ENCODE measurements around the gene SLC45A3.
A peak's percentile ranks its signal among the peaks of the same experiment; 100 is the strongest.
"Not testable (repeated sequence)": the region's sequence is repeated elsewhere in the genome, so short reads cannot be mapped to it uniquely, and the experiment has no call there.

Gene SLC45A3, protein sequence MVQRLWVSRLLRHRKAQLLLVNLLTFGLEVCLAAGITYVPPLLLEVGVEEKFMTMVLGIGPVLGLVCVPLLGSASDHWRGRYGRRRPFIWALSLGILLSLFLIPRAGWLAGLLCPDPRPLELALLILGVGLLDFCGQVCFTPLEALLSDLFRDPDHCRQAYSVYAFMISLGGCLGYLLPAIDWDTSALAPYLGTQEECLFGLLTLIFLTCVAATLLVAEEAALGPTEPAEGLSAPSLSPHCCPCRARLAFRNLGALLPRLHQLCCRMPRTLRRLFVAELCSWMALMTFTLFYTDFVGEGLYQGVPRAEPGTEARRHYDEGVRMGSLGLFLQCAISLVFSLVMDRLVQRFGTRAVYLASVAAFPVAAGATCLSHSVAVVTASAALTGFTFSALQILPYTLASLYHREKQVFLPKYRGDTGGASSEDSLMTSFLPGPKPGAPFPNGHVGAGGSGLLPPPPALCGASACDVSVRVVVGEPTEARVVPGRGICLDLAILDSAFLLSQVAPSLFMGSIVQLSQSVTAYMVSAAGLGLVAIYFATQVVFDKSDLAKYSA

DNA sequence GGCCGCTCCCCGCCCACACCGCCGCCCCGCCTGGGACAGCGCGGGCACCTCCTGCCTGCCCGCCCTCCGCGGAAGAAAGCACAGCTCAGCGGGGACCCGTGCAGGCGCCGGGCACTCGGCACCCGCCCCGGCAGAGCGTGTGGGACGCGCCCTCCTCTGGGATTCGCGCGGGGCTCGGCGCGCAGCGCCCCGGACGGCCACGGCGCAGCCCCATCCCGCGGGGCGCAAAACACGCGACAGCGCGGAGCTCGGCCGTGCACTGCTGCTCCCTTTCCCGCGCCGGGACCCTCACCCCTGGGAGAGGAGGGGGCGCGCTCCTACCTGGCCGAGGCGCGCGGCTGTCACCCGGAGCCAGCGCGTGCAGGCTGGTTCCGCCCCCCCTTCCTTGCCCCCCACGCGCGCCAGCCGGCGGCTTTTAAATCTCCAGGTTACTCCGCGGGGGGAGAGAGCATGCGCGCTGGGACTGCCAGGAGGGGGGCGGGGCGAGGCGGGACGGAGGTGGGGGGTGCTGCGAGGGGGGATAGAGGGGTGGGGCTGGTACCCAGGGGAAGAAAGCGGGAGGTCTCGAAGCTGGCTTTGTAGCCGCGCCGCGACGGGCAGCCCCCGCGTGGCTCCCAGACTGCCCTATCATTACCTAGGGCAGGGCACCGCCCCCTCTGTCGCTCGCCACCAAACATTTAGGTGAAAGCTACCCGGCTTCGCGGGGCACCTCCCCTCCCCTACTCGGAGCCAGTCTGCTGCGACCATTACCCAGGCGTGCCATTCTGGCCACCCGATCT, at the start of gene SLC45A3:
TSS of gene SLC45A3 (minus strand) at position 437 of the 779 bp plus-strand sequence. CDS start 15,853 bp downstream, outside the sequence.
- peak; percentile 33 for DNase-seq

- DNase-seq = no peak
Measured at GRCh38 chr1:205726619-205727125, 46.4 kb upstream of the SLC45A3 start.

DNA sequence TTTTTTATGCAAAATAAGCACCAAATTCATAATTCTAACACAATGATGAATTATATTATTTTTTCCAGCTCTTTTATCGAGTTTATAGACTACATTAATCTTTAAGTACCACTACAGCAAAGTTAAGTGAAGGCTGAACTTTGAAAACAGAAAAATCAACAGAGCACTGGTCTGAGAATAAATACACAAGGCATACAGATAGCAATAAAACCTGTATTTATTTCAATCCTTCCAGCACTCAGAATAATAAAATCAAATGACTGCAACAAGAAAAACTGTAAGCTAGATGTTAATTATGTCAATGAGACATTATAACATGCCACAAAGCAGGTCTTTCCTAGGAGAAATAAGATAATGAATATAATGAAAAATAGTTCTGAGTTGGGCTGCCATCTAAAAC, 45.2 kb upstream of the SLC45A3 start:
- DNase-seq = no peak

DNA sequence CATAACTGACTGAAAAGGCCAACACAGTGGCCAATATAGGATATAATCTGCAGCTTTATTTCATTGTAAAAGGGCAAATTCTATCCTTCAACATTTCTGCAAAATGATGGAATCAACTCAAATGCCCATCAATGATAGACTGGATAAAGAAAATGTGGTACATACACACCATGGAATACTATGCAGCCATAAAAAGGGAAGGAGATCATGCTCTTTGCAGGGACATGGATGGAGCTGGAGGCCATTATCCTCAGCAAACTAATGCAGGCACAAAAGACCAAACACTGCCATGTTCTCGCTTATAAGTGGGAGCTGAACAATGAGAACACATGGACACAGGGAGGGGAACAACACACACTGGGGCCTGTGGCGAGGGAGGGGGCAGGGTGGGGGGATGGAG, 40.4 kb upstream of the SLC45A3 start:
- not testable (repeated sequence) for DNase-seq

DNA sequence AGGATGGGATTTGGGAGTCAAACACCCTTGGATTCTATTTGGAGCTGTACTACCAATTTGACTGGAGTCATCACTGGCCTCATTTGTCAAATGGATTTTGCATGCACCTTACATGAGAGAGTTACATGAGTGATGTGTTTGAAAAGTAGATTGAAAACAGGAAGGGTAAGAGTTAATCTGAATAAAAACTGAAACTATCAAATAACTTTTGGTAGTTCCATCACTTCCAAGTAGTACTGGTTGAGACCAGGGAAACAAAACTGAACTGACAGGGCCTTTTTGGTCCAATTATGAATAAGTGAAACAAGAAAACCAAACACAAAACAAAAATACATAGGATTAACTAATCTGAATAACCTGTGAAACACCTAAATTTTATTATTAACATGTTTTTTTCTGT, 39.5 kb upstream of the SLC45A3 start:
- DNase-seq = no peak

DNA sequence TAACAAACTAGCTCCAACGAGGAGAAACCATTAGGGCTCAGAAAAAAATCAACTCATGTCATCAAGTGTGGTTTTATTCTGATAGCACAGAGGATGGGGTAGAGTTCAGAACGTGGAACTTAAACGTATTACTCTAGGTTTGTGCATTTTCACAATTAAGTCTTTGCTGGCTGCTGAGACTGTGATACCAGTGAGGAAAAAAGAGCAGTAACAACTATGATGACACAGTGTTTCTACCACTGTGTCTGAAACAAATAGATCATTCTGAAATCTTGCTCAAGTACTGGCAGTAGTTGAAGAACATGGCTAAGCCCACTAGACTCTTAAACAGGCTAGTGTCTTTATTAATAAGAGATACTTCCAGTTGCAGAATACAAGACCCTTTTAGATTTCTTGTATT, 38.7 kb upstream of the SLC45A3 start:
- no peak for DNase-seq

DNA sequence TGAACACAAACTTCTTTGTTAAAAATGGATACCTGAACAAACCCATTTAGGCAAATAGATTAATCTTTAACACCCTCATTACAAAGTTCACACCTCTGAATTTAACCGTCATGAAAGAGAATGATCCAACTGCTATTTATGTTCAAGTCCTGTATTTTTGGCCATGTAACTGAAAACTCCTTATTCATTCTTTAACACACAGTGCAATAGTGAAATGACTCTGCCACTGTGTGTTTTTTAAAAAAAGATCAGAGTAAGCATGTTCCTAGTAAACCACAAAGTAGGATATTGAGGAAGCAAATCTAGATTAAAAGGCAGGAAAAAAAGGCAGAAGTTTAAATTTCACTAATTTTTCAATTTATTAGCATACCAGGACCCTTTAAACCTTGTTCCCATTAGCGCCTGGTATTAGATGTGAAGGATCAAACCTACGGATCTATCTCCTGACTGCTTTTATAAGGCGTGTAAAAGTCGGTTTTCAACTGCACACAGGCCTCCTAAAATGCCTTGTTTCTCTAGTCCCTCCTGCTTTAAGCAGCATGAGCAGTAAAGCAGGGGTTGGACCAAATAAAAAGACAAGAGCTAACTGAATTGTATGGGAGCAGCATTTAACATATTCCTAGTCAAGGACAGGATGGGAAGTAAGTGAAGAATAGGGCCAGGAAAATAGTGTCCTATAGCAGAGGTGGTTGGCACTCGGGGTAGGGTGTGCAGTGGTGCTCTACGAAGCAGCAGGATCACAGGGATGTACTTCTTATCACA, 36.2 kb upstream of the SLC45A3 start:
- DNase-seq = no peak

DNA sequence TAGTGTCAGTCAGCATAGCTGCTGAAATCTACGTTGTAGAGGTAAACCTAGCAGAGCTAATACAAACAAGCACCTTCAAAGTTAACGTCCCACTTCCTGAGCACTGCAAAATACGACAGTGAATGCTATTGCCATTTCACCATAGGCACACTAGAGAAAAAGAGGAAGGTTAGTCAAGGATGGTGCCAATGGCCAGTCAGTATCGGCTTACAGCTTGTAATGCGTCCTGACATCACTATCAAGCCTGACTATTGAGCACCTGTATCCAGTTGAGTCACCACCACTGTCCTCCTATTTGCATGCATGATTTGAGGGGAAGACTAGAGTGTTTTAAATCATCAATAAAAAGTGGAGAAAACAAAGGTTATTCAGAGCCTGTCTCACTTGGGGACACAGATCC, 35.3 kb upstream of the SLC45A3 start:
- DNase-seq = no peak

- no peak for DNase-seq
Measured at GRCh38 chr1:205714906-205715246, 34.6 kb upstream of the SLC45A3 start.

- peak; percentile 42 for DNase-seq
Measured at GRCh38 chr1:205714190-205714905, 34.0 kb upstream of the SLC45A3 start.

- peak; percentile 73 for DNase-seq
Measured at GRCh38 chr1:205711105-205712048, 31.1 kb upstream of the SLC45A3 start.

DNA sequence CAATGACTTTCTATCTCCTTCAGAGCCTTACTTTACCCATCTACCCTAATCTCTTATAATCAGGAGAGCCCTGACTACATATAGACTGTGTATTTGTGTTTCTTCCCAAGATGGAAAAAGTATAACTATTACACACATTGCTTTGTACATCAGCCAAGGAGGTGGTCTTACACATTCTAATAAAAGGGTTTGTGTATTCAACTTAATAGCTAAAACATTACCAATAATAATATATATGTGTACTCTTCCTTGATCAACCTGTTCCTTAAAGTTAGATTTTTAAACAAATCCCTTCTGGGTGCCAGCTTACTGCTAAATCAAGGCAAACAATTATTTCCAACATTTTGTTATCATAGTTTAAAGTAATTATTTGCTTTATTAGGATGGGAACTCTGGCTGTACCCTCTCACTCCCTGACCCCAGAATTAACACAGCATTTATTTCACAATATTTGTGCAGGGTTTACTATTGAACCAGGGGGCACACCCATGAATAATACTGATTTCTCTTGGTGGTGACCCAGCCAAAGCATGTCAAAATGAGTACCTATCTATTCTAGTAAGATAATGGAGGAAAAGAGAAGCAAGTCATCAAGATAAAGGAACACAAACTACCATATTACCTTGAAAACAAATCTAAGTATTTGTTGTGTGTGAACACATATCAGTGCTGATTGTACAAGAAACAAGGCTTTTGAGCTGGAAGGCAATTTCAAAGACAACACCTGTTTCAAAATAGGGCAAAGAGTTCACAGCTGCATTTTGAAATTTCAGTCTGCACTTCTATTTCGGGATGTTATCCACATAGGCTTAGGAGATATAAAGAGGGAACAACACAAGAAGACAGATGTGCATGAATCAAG, 30.1 kb upstream of the SLC45A3 start:
- no peak for DNase-seq

- DNase-seq = no peak
Measured at GRCh38 chr1:205709640-205710039, 29.3 kb upstream of the SLC45A3 start.

- DNase-seq = peak; percentile 59
Measured at GRCh38 chr1:205709059-205709398, 28.7 kb upstream of the SLC45A3 start.

DNA sequence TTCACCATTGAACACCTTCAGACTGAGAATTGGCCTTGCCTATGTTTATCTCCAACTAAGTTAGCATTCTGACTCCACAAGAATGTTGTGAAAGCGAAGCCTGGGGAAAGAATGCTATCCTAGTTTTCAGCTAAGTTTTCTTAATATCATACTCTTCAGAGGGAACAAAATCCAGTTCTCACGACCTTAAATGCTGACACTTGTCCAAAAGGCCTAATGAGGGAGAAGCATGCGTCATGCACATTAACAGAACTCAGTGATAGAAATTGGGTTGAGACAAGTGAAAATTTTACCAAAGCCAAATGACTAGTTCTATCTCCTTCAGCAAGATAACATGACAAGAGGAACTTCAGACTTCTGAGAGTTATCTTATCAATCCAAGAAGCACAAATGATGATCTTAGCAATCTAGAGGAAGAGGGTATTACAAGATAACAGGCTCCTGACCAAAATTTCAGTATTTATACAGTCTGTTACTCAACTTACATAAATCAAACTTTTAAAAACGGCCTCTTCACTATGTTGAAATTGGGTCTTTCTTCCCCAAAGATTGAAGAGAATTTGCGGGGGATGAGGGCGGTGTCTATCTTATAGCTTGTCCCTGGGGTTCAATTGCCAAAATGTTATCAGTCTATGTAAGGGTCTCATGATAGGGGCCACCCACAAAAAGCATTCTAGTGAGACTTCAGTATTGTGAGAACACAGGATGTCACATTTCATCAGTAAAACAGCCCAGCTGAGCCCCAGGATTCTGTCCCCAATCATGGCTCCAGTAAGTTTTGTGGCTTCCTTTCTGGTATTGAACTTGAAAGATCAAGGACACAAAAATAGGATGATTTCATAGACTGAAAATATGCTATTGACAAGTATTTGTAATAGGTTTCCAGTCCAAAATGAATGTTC, 26.5 kb upstream of the SLC45A3 start:
- DNase-seq = no peak

DNA sequence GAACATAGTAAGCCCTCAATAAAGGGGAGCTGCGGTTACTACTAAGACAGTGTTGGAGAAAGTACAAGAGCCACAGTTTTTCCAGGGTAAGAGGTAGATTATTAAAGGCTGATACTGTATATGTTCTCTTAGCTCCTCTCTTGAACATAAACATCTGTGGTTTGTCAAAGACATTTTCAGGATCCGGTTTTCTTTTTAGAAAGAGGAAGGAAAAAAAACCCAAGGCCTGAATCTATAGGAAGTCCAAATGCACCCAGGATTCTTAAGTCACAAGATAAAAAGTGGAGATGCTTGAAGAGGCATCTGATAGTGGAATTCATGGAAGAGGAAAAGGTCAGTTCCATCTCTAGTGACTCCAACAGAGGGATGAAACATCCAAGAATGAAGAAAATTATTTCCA, 24.6 kb upstream of the SLC45A3 start:
- DNase-seq = no peak

DNA sequence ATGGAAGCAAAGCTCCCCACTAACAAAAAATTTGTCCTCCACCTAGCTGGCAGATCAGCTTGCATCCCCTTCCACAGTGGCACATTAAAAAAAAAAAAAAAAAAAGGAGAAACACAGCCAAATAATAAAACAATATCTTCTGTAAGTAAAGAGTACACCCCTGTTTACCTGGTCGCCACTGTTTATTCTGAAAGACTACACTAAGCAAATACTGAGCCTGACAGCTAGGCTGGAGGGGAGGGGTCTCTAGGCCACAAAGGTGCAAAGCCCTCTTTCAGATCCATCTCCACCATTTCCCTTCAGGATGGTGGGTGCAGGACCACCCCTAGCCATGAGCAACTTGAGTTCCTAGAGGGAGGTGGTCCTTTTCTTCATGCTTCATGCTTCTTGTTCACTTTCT, 22.8 kb upstream of the SLC45A3 start:
- DNase-seq = no peak

- DNase-seq = no peak
Measured at GRCh38 chr1:205701891-205702290, 21.6 kb upstream of the SLC45A3 start.

- DNase-seq = no peak
Measured at GRCh38 chr1:205701420-205701819, 21.1 kb upstream of the SLC45A3 start.
